ENCODE data around the gene RAB34. TPM values are rescaled to one million over a fixed set of nuclear protein-coding genes. Genes with fewer than 3 reads are reported as not detected.
A peak's percentile ranks its signal among the peaks of the same experiment; 100 is the strongest.

Gene RAB34
- polyA plus RNA-seq, 3 donors: 66.7 to 93.3 (median 79.1) TPM

DNA sequence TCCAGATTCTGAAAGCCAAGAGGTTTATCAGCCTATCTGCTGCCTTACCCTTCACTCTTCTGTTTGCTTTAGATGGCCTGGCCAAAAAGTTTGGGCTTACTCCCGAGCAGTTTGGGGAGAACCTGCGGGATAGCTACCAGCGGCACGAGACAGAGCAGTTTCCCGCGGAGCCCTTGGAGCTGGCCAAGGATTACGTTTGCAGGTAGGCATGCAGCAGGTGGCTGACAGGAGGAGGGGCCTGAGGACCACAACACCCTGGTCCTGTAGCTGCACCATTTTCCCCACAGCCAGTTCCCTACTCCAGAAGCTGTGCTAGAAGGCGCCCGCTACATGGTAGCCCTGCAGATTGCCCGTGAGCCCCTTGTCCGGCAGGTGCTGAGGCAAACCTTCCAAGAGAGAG, 35.0 kb downstream of the RAB34 start:
- H3K36me3 Mint-ChIP-seq: peaks cover 79 to 99% of the 10 kb centered on the region in 2 donors
- no peak overlapping the region for H3K4me2 ChIP-seq (replicated peaks; ENCODE audit: extremely low read depth, low read length, poor library complexity, severe bottlenecking)
- H2AFZ ChIP-seq (ENCODE audit: insufficient read depth, low read depth, low read length, poor library complexity, severe bottlenecking): no peak overlapping the region
- no peak overlapping the region for H3K27ac Mint-ChIP-seq
- no peaks in the 10 kb centered on the region for H4K20me1 ChIP-seq (ENCODE audit: insufficient read depth, low read length)
- H3K4me1 ChIP-seq (ENCODE audit: control insufficient read depth in 1 of 2, insufficient read depth in 2 of 2, low read length in 2 of 2): no peaks in the 10 kb centered on the region
- no peak overlapping the region for H3K4me3 ChIP-seq (replicated peaks in 1 of 3; ENCODE audit: low read depth in 2 of 3, low read length in 3 of 3)
- H3K4me1 Mint-ChIP-seq: no peaks in the 10 kb centered on the region
- no peak for DNase-seq
- H3K27me3 Mint-ChIP-seq (ENCODE audit: low read depth in 3 of 3): no peaks in the 10 kb centered on the region
- H3K9me3 Mint-ChIP-seq: no peaks in the 10 kb centered on the region
- no peak overlapping the region for H3K27ac ChIP-seq (ENCODE audit: low read depth in 1 of 2, low read length in 2 of 2)
- 100% methylated on average over 6 of the region's 11 CpGs for WGBS (ENCODE audit: insufficient coverage)
- H3K79me2 ChIP-seq (ENCODE audit: insufficient read depth, low read length): no peaks in the 10 kb centered on the region
- H3K4me3 Mint-ChIP-seq: no peak overlapping the region
- TF ChIP-seq, protein P1, sequence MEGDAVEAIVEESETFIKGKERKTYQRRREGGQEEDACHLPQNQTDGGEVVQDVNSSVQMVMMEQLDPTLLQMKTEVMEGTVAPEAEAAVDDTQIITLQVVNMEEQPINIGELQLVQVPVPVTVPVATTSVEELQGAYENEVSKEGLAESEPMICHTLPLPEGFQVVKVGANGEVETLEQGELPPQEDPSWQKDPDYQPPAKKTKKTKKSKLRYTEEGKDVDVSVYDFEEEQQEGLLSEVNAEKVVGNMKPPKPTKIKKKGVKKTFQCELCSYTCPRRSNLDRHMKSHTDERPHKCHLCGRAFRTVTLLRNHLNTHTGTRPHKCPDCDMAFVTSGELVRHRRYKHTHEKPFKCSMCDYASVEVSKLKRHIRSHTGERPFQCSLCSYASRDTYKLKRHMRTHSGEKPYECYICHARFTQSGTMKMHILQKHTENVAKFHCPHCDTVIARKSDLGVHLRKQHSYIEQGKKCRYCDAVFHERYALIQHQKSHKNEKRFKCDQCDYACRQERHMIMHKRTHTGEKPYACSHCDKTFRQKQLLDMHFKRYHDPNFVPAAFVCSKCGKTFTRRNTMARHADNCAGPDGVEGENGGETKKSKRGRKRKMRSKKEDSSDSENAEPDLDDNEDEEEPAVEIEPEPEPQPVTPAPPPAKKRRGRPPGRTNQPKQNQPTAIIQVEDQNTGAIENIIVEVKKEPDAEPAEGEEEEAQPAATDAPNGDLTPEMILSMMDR (IDR thresholded peaks at IDR 0.05): no peak
- H3K9ac ChIP-seq (ENCODE audit: insufficient read depth, low read length, poor library complexity, severe bottlenecking): no peak overlapping the region
- peaks cover 98 to 99% of the 10 kb centered on the region in 2 donors for H3K36me3 ChIP-seq (replicated peaks in 1 of 2; ENCODE audit: control insufficient read depth in 1 of 2, insufficient read depth in 2 of 2, low read length in 2 of 2)
- intact Hi-C loops (cut with micrococcal nuclease): no loop called here
- no peaks in the 10 kb centered on the region for H3K9me3 ChIP-seq (replicated peaks in 1 of 2; ENCODE audit: control insufficient read depth in 1 of 2, insufficient read depth in 1 of 2, low read length in 2 of 2)
- no peaks in the 10 kb centered on the region for H3K27me3 ChIP-seq (ENCODE audit: control insufficient read depth in 2 of 2, insufficient read depth in 2 of 2, low read length in 2 of 2)

- Histone ChIP-seq H3K4me3 (replicated peaks in 1 of 3; ENCODE audit: low read depth in 2 of 3, low read length in 3 of 3) (no peak overlapping the region), H3K9ac (ENCODE audit: insufficient read depth, low read length, poor library complexity, severe bottlenecking) (no peak overlapping the region), H3K36me3 (replicated peaks in 1 of 2; ENCODE audit: control insufficient read depth in 1 of 2, insufficient read depth in 2 of 2, low read length in 2 of 2) (peaks cover 99 to 100% of the 10 kb centered on the region in 2 donors), H2AFZ (ENCODE audit: insufficient read depth, low read depth, low read length, poor library complexity, severe bottlenecking) (no peak overlapping the region), H3K9me3 (replicated peaks in 1 of 2; ENCODE audit: control insufficient read depth in 1 of 2, insufficient read depth in 1 of 2, low read length in 2 of 2) (no peaks in the 10 kb centered on the region), H3K4me1 (ENCODE audit: control insufficient read depth in 1 of 2, insufficient read depth in 2 of 2, low read length in 2 of 2) (no peaks in the 10 kb centered on the region), H3K4me2 (replicated peaks; ENCODE audit: extremely low read depth, low read length, poor library complexity, severe bottlenecking) (no peak overlapping the region), H4K20me1 (ENCODE audit: insufficient read depth, low read length) (peaks cover 12% of the 10 kb centered on the region), H3K27me3 (ENCODE audit: control insufficient read depth in 2 of 2, insufficient read depth in 2 of 2, low read length in 2 of 2) (no peaks in the 10 kb centered on the region), H3K79me2 (ENCODE audit: insufficient read depth, low read length) (no peaks in the 10 kb centered on the region), H3K27ac (ENCODE audit: low read depth in 1 of 2, low read length in 2 of 2) (no peak overlapping the region)
- peak overlapping the region in 4 of 7 donors; percentile 3 to 50 (median 22) for H3K27ac Mint-ChIP-seq
- TF ChIP-seq, protein P1 (IDR thresholded peaks at IDR 0.05): no peak
- intact Hi-C loops (cut with micrococcal nuclease): no loop called here
- H3K36me3 Mint-ChIP-seq: peaks cover 78 to 99% of the 10 kb centered on the region in 2 donors
- no peak overlapping the region for H3K4me3 Mint-ChIP-seq
- no peak for DNase-seq
- no peaks in the 10 kb centered on the region for H3K4me1 Mint-ChIP-seq
- H3K27me3 Mint-ChIP-seq (ENCODE audit: low read depth in 3 of 3): peaks cover 0 to 2% (median 1%) of the 10 kb centered on the region in 3 donors
- WGBS (ENCODE audit: insufficient coverage): 94% methylated on average over 5 of the region's 7 CpGs
- H3K9me3 Mint-ChIP-seq: no peaks in the 10 kb centered on the region
Measured at GRCh38 chr17:28675980-28676379, 41.7 kb downstream of the RAB34 start.
